CD14-positive monocyte (primary cell): ENCODE data around the gene KLHL40. TPM values are rescaled to one million over a fixed set of nuclear protein-coding genes. Genes with fewer than 3 reads are reported as not detected.

Experiments
- DNase-seq, 3 donors: peaks; one replicate each; pipeline ENCODE4 v3.0.0-alpha.2; 2011 to 2022
- H2AFZ ChIP-seq: 2 replicates; pipeline ENCODE4 v1.6.0; 2012; ENCODE audit warnings: mild to moderate bottlenecking, low read depth, low read length, inconsistent platforms; ENCODE audit not compliant: insufficient read depth, poor library complexity, severe bottlenecking
- H3K27ac ChIP-seq, 2 donors: 1 replicate in 1 of 2; 2 replicates in 1 of 2; pipeline ENCODE4 v1.5.1; 2012 to 2013; ENCODE audit warnings: low read length in 2 of 2, control low read depth in 1 of 2, inconsistent platforms in 1 of 2, low read depth in 1 of 2, mild to moderate bottlenecking in 1 of 2
- H3K27me3 ChIP-seq, 2 donors: one replicate each; pipeline versions ENCODE4 v1.6.0 to v1.6.1; 2011 to 2013; ENCODE audit warnings: low read length in 2 of 2; ENCODE audit not compliant: control insufficient read depth in 2 of 2, insufficient read depth in 2 of 2
- H3K36me3 ChIP-seq, 2 donors: replicated peaks in 1 of 2; 1 replicate in 1 of 2; 2 replicates in 1 of 2; pipeline versions ENCODE4 v1.5.1 to v1.6.1; 2012 to 2013; ENCODE audit warnings: low read length in 2 of 2, control low read depth in 1 of 2, inconsistent platforms in 1 of 2, mild to moderate bottlenecking in 1 of 2; ENCODE audit not compliant: insufficient read depth in 2 of 2, control insufficient read depth in 1 of 2
- H3K4me1 ChIP-seq, 2 donors: 1 replicate in 1 of 2; 2 replicates in 1 of 2; pipeline versions ENCODE4 v1.5.1 to v1.6.1; 2012 to 2013; ENCODE audit warnings: low read length in 2 of 2, control low read depth in 1 of 2, inconsistent platforms in 1 of 2, mild to moderate bottlenecking in 1 of 2, moderate library complexity in 1 of 2; ENCODE audit not compliant: insufficient read depth in 2 of 2, control insufficient read depth in 1 of 2
- H3K4me2 ChIP-seq: replicated peaks from 2 replicates; pipeline ENCODE3; 2012; ENCODE audit warnings: low read length, moderate library complexity, mild to moderate bottlenecking; ENCODE audit not compliant: poor library complexity, severe bottlenecking; ENCODE audit errors: extremely low read depth
- H3K4me3 ChIP-seq, 3 experiments: fragments of 200-600 bp in 1 of 3; sonication (generic) in 1 of 3; replicated peaks in 1 of 3; 1 replicate in 2 of 3; 2 replicates in 1 of 3; pipeline ENCODE4 v1.5.1; 2011 to 2013; ENCODE audit warnings: low read length in 3 of 3, mild to moderate bottlenecking in 3 of 3, control low read depth in 2 of 3, low read depth in 2 of 3, inconsistent platforms in 1 of 3, moderate library complexity in 1 of 3
- H3K79me2 ChIP-seq: 2 replicates; pipeline ENCODE4 v1.6.0; 2012; ENCODE audit warnings: mild to moderate bottlenecking, control low read depth, inconsistent platforms, low read length, moderate library complexity; ENCODE audit not compliant: insufficient read depth
- H3K9ac ChIP-seq: 2 replicates; pipeline ENCODE4 v1.6.0; 2017; ENCODE audit warnings: low read length, mild to moderate bottlenecking; ENCODE audit not compliant: insufficient read depth, poor library complexity, severe bottlenecking
- H3K9me3 ChIP-seq, 2 donors: replicated peaks in 1 of 2; 1 replicate in 1 of 2; 2 replicates in 1 of 2; pipeline versions ENCODE4 v1.5.1 to v1.6.1; 2012 to 2013; ENCODE audit warnings: low read length in 2 of 2, control low read depth in 1 of 2; ENCODE audit not compliant: control insufficient read depth in 1 of 2, insufficient read depth in 1 of 2
- H4K20me1 ChIP-seq: 2 replicates; pipeline ENCODE4 v1.6.0; 2012; ENCODE audit warnings: mild to moderate bottlenecking, low read length, control low read depth, moderate library complexity; ENCODE audit not compliant: insufficient read depth
- H3K27ac Mint-ChIP-seq, 7 donors: one replicate each; pipeline ENCODE4 v1.8.0; 2020; ENCODE audit warnings: mild to moderate bottlenecking in 7 of 7, mixed read lengths in 7 of 7, moderate library complexity in 6 of 7, inconsistent platforms in 2 of 7
- H3K27me3 Mint-ChIP-seq, 3 donors: one replicate each; pipeline ENCODE4 v1.8.0; 2021 to 2022; ENCODE audit warnings: low read depth in 3 of 3, mild to moderate bottlenecking in 3 of 3, mixed read lengths in 3 of 3, moderate library complexity in 3 of 3, inconsistent platforms in 1 of 3
- H3K36me3 Mint-ChIP-seq, 2 donors: one replicate each; pipeline ENCODE4 v1.8.0; 2020; ENCODE audit warnings: mixed read lengths in 2 of 2, inconsistent platforms in 1 of 2, mild to moderate bottlenecking in 1 of 2
- H3K4me1 Mint-ChIP-seq: one replicate; pipeline ENCODE4 v1.8.0; 2020; ENCODE audit warnings: mild to moderate bottlenecking, mixed read lengths
- H3K4me3 Mint-ChIP-seq, 2 donors: one replicate each; pipeline ENCODE4 v1.8.0; 2020; ENCODE audit warnings: mild to moderate bottlenecking in 2 of 2, mixed read lengths in 2 of 2, moderate library complexity in 1 of 2
- H3K9me3 Mint-ChIP-seq, 7 donors: one replicate each; pipeline ENCODE4 v1.8.0; 2020 to 2022; ENCODE audit warnings: mixed read lengths in 7 of 7, mild to moderate bottlenecking in 6 of 7, moderate library complexity in 6 of 7, inconsistent platforms in 2 of 7
- WGBS: methylation state at CpG from one replicate; pipeline ENCODE4 v1.1.5; 2013; ENCODE audit warnings: missing lambda C conversion rate; ENCODE audit not compliant: insufficient coverage; 5-methylcytosine and 5-hydroxymethylcytosine counted together
- intact Hi-C, 2 donors: fragments of 100-400 bp; cut with micrococcal nuclease; formaldehyde crosslinking; loops; one replicate each; pipeline versions ENCODE4 v1.15.0 to v1.15.1; 2023
- polyA plus RNA-seq, 3 donors: library from polyadenylated mRNA; depleted of rRNA in 1 of 3; unstranded in 2 of 3; stranded (reverse) in 1 of 3; fragments of 300-500 nt in 2 of 3; fragments of >200 nt in 1 of 3; fragmentation: Illumina TruSeq in 2 of 3; gene quantifications; 1 replicate in 2 of 3; 2 replicates in 1 of 3; pipeline ENCODE4 v1.2.3, GENCODE V29; 2012 to 2021
- TF ChIP-seq, protein P1 (sequence below): fragments of 200-600 bp; IDR thresholded peaks from one replicate; pipeline ENCODE4 v1.8.0; 2022; ENCODE audit warnings: antibody characterized with exemption, mild to moderate bottlenecking

KLHL40 gene
- polyA plus RNA-seq, 3 donors = not detected

DNA sequence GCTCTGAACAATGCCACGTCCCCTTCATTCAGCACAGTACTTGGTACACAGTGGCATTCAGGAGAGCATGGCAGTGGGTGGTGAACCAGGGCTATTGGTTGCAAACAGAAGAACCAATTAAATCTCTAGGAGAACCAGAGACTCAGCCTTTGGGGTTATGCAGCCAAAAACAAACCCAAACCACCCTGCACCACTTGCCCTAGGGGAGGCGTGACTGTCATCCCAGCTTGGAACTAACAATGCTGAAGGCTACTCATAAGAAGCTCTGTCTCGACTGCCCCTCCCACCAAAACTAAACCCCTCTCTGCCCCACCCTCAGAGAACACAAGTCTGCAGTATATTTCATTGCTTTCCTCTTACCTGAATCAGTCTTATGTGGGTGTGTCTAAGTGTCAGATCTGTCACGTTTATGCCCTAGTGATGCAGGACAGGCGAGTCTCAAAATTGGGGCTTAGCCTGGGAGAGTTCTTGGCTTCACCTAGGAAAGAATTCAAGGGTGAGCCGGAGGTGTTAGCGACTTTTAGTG is 15.2 kb upstream of the KLHL40 start:
- H3K36me3 ChIP-seq = no peaks in the 10 kb centered on the region
- peaks cover 0 to 10% of the 10 kb centered on the region in 2 donors for H3K9me3 ChIP-seq
- Mint-ChIP-seq H3K36me3 (no peaks in the 10 kb centered on the region), H3K27me3 (peaks cover 3 to 15% (median 4%) of the 10 kb centered on the region in 3 donors), H3K4me3 (no peak overlapping the region), H3K27ac (no peak overlapping the region), H3K9me3 (peaks cover 3 to 17% (median 8%) of the 10 kb centered on the region in 7 donors), H3K4me1 (peaks cover 8% of the 10 kb centered on the region)
- no peak for DNase-seq
- intact Hi-C loops = no loop called here
- no peak overlapping the region for H3K4me3 ChIP-seq
- no peak overlapping the region for H3K9ac ChIP-seq
- no peak overlapping the region for H2AFZ ChIP-seq
- H3K27ac ChIP-seq = no peak overlapping the region
- WGBS = no CpG with 5 or more reads among the region's 7 CpGs
- no peaks in the 10 kb centered on the region for H3K27me3 ChIP-seq
- no peaks in the 10 kb centered on the region for H3K4me1 ChIP-seq
- TF ChIP-seq, protein P1, sequence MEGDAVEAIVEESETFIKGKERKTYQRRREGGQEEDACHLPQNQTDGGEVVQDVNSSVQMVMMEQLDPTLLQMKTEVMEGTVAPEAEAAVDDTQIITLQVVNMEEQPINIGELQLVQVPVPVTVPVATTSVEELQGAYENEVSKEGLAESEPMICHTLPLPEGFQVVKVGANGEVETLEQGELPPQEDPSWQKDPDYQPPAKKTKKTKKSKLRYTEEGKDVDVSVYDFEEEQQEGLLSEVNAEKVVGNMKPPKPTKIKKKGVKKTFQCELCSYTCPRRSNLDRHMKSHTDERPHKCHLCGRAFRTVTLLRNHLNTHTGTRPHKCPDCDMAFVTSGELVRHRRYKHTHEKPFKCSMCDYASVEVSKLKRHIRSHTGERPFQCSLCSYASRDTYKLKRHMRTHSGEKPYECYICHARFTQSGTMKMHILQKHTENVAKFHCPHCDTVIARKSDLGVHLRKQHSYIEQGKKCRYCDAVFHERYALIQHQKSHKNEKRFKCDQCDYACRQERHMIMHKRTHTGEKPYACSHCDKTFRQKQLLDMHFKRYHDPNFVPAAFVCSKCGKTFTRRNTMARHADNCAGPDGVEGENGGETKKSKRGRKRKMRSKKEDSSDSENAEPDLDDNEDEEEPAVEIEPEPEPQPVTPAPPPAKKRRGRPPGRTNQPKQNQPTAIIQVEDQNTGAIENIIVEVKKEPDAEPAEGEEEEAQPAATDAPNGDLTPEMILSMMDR = no peak
- H3K79me2 ChIP-seq = no peaks in the 10 kb centered on the region
- no peak overlapping the region for H3K4me2 ChIP-seq
- H4K20me1 ChIP-seq = no peaks in the 10 kb centered on the region

DNA sequence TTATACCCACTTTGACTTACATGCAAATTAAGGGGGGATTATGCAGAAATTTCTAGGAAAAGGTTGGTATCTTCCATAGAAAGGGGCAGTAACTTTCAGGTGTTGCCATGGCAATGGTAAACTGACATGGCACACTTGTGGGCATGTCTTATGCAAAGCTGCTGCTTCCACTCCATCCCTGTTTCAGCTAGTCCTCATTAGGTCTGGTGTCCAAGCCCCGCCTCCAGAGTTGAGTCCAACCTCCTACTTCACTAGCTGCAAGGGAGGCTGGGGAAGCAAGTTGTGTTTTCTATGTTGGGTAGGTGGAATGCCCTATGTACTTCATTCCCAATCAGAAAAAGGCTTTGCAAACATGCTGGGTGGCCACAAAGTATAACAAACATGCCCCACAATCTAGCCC is 14.7 kb upstream of the KLHL40 start:
- DNase-seq = no peak
- Histone ChIP-seq H3K9me3 (peaks cover 0 to 10% of the 10 kb centered on the region in 2 donors), H3K4me2 (no peak overlapping the region), H3K9ac (no peak overlapping the region), H2AFZ (no peak overlapping the region), H3K79me2 (no peaks in the 10 kb centered on the region), H3K4me1 (no peaks in the 10 kb centered on the region), H3K27me3 (no peaks in the 10 kb centered on the region), H3K27ac (no peak overlapping the region), H4K20me1 (no peaks in the 10 kb centered on the region), H3K4me3 (no peak overlapping the region), H3K36me3 (no peaks in the 10 kb centered on the region)
- Mint-ChIP-seq H3K4me3 (no peak overlapping the region), H3K27ac (no peak overlapping the region), H3K4me1 (peaks cover 8% of the 10 kb centered on the region), H3K9me3 (peaks cover 4 to 19% (median 9%) of the 10 kb centered on the region in 7 donors), H3K27me3 (peaks cover 4 to 15% (median 6%) of the 10 kb centered on the region in 3 donors), H3K36me3 (no peaks in the 10 kb centered on the region)
- WGBS = no CpG with 5 or more reads among the region's 1 CpG
- intact Hi-C loops = no loop called here
- TF ChIP-seq, protein P1 = no peak
